Mammary epithelial cell (primary cell): ENCODE results near the gene ADIPOR1.

Experiments
- EZH2 ChIP-seq: IDR thresholded peaks from 2 replicates; pipeline ENCODE4 v1.6.1; 2012; ENCODE audit warnings: low read length, inconsistent platforms, borderline replicate concordance
- TF ChIP-seq, protein P1 (sequence below), 2 donors: IDR thresholded peaks in 1 of 2; conservative IDR thresholded peaks in 1 of 2; 2 replicates each; pipeline ENCODE4 v1.5.1; 2011 to 2012; ENCODE audit warnings: inconsistent platforms in 2 of 2, low read length in 2 of 2, mild to moderate bottlenecking in 2 of 2, control low read depth in 1 of 2, low read depth in 1 of 2; ENCODE audit not compliant: insufficient read depth in 1 of 2; ENCODE audit errors: extremely low read depth in 1 of 2

- TF ChIP-seq, protein P1, sequence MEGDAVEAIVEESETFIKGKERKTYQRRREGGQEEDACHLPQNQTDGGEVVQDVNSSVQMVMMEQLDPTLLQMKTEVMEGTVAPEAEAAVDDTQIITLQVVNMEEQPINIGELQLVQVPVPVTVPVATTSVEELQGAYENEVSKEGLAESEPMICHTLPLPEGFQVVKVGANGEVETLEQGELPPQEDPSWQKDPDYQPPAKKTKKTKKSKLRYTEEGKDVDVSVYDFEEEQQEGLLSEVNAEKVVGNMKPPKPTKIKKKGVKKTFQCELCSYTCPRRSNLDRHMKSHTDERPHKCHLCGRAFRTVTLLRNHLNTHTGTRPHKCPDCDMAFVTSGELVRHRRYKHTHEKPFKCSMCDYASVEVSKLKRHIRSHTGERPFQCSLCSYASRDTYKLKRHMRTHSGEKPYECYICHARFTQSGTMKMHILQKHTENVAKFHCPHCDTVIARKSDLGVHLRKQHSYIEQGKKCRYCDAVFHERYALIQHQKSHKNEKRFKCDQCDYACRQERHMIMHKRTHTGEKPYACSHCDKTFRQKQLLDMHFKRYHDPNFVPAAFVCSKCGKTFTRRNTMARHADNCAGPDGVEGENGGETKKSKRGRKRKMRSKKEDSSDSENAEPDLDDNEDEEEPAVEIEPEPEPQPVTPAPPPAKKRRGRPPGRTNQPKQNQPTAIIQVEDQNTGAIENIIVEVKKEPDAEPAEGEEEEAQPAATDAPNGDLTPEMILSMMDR (conservative IDR thresholded peaks at IDR 0.05 in 1 of 2, IDR thresholded peaks at IDR 0.05 in 1 of 2; ENCODE audit: extremely low read depth in 1 of 2, insufficient read depth in 1 of 2, low read depth in 1 of 2, low read length in 2 of 2), result no peak
- TF ChIP-seq EZH2, result no peak
Measured at GRCh38 chr1:202966006-202966898, 8.1 kb upstream of the ADIPOR1 start.
